Ammon's horn (tissue), 1 donor: ENCODE data around the gene ADSL.
A peak's percentile ranks its signal among the peaks of the same experiment; 100 is the strongest.

ENCODE experiments used
- DNase-seq: peaks from one replicate; pipeline ENCODE4 v3.0.0-alpha.2; 2016; ENCODE audit warnings: low spot score

The ADSL gene

GRCh38 chr22:40328546-40329456 lies 17.5 kb upstream of the ADSL start:
- peak; percentile 50 for DNase-seq

- no peak for DNase-seq
These were observed 16.8 kb upstream of the ADSL start for GRCh38 chr22:40329466-40329865.

GRCh38 chr22:40330086-40330485 lies 16.2 kb upstream of the ADSL start:
- DNase-seq: no peak

- no peak for DNase-seq
These were observed 15.7 kb upstream of the ADSL start for GRCh38 chr22:40330615-40331014.

- no peak for DNase-seq
These were observed 14.6 kb upstream of the ADSL start for GRCh38 chr22:40331706-40332105.

- no peak for DNase-seq
These were observed 13.9 kb upstream of the ADSL start for GRCh38 chr22:40332319-40332781.

- DNase-seq: no peak
These were observed 12.2 kb upstream of the ADSL start for GRCh38 chr22:40334060-40334459.

GRCh38 chr22:40334899-40335298 lies 11.4 kb upstream of the ADSL start:
- no peak for DNase-seq

- no peak for DNase-seq
These were observed 10.9 kb upstream of the ADSL start for GRCh38 chr22:40335358-40335757.

GRCh38 chr22:40340044-40340443 lies 6.3 kb upstream of the ADSL start:
- no peak for DNase-seq

GRCh38 chr22:40341604-40342003 lies 4.7 kb upstream of the ADSL start:
- no peak for DNase-seq

- DNase-seq: no peak
These were observed 3.8 kb upstream of the ADSL start for GRCh38 chr22:40342521-40342920.

- DNase-seq: no peak
These were observed 1.0 kb upstream of the ADSL start for GRCh38 chr22:40345271-40345670.

- no peak for DNase-seq
These were observed 500 bp upstream of the ADSL start for GRCh38 chr22:40345815-40346184.

- DNase-seq: no peak
These were observed 1.0 kb downstream of the ADSL start for GRCh38 chr22:40347300-40347699.

GRCh38 chr22:40348025-40348658 lies 1.8 kb downstream of the ADSL start:
- DNase-seq: peak; percentile 80

- no peak for DNase-seq
These were observed 6.5 kb downstream of the ADSL start for GRCh38 chr22:40352763-40353162.

- DNase-seq: no peak
These were observed 14.8 kb downstream of the ADSL start for GRCh38 chr22:40361100-40361499.

GRCh38 chr22:40363059-40363458 lies 16.8 kb downstream of the ADSL start:
- DNase-seq: no peak

- no peak for DNase-seq
These were observed 18.1 kb downstream of the ADSL start for GRCh38 chr22:40364431-40364830.

- DNase-seq: no peak
These were observed 19.8 kb downstream of the ADSL start for GRCh38 chr22:40366068-40366467.

GRCh38 chr22:40367342-40367741 lies 21.0 kb downstream of the ADSL start:
- DNase-seq: no peak

GRCh38 chr22:40368016-40368415 lies 21.7 kb downstream of the ADSL start:
- DNase-seq: no peak
